OCI-LY1 (cell line): Measurements from ENCODE around the gene CEP57L1.

Experiments used
- H2AFZ ChIP-seq: fragments of 200-600 bp; sonication (generic), shearing (Covaris generic); 2 replicates; pipeline ENCODE4 v1.6.0; 2014; ENCODE audit warnings: antibody characterized with exemption, mild to moderate bottlenecking, low read length
- H3F3A ChIP-seq: fragments of 200-600 bp; sonication (generic), shearing (Covaris generic); 2 replicates; pipeline ENCODE4 v1.6.0; 2014; ENCODE audit warnings: mild to moderate bottlenecking, antibody characterized with exemption, low read length, moderate library complexity; ENCODE audit not compliant: insufficient read depth
- H3K27ac ChIP-seq: fragments of 200-600 bp; sonication (generic); 2 replicates; pipeline ENCODE4 v1.5.1; 2014; ENCODE audit warnings: low read length, mixed run types, mild to moderate bottlenecking, low read depth; ENCODE audit not compliant: poor library complexity, severe bottlenecking
- H3K27me3 ChIP-seq: fragments of 200-600 bp; sonication (generic); 2 replicates; pipeline ENCODE4 v1.6.0; 2014; ENCODE audit warnings: antibody characterized with exemption, mild to moderate bottlenecking, low read length, moderate library complexity; ENCODE audit not compliant: insufficient read depth
- H3K36me3 ChIP-seq: fragments of 200-600 bp; sonication (generic); 2 replicates; pipeline ENCODE4 v1.6.1; 2014; ENCODE audit warnings: mild to moderate bottlenecking, antibody characterized with exemption, low read length, moderate library complexity, mixed read lengths; ENCODE audit not compliant: insufficient read depth
- H3K4me1 ChIP-seq: fragments of 200-600 bp; sonication (generic); 2 replicates; pipeline ENCODE4 v1.5.1; 2014; ENCODE audit warnings: mild to moderate bottlenecking, low read length, moderate library complexity; ENCODE audit not compliant: insufficient read depth, severe bottlenecking
- H3K4me2 ChIP-seq: fragments of 200-600 bp; sonication (generic), shearing (Covaris generic); 2 replicates; pipeline ENCODE4 v1.6.1; 2014; ENCODE audit warnings: low read length
- H3K4me3 ChIP-seq: fragments of 200-600 bp; sonication (generic); 2 replicates; pipeline ENCODE4 v1.5.1; 2014; ENCODE audit warnings: low read length, low read depth, mild to moderate bottlenecking, mixed read lengths; ENCODE audit not compliant: poor library complexity, severe bottlenecking
- H3K79me2 ChIP-seq: fragments of 200-600 bp; shearing (Covaris generic); 2 replicates; pipeline ENCODE4 v1.6.1; 2016; ENCODE audit warnings: mixed run types, low read length, mixed read lengths; ENCODE audit not compliant: insufficient read depth
- H3K9ac ChIP-seq: fragments of 200-600 bp; sonication (generic), shearing (Covaris generic); 2 replicates; pipeline ENCODE4 v1.6.1; 2014; ENCODE audit warnings: mild to moderate bottlenecking, low read length, mixed read lengths
- H3K9me2 ChIP-seq: fragments of 200-600 bp; sonication (generic), shearing (Covaris generic); 2 replicates; pipeline ENCODE4 v1.6.1; 2014; ENCODE audit warnings: low read depth, mild to moderate bottlenecking, low read length, mixed read lengths
- H3K9me3 ChIP-seq: fragments of 200-600 bp; shearing (Covaris generic); 2 replicates; pipeline ENCODE4 v1.6.1; 2014; ENCODE audit warnings: low read length, mixed read lengths
- H4K20me1 ChIP-seq: fragments of 200-600 bp; sonication (generic), shearing (Covaris generic); 2 replicates; pipeline ENCODE4 v1.6.0; 2016; ENCODE audit warnings: mild to moderate bottlenecking, low read length; ENCODE audit not compliant: insufficient read depth
- EZH2 ChIP-seq: fragments of 200-600 bp; sonication (generic), shearing (Covaris generic); IDR thresholded peaks from 2 replicates; pipeline ENCODE4 v1.8.0; 2017; ENCODE audit warnings: borderline replicate concordance, mixed run types, mild to moderate bottlenecking, antibody characterized with exemption, low read length, moderate library complexity, mixed read lengths
- TF ChIP-seq, protein P1 (sequence below): fragments of 200-600 bp; sonication (generic), shearing (Covaris generic); IDR thresholded peaks from 2 replicates; pipeline ENCODE4 v1.5.1; 2017; ENCODE audit warnings: mild to moderate bottlenecking, antibody characterized with exemption, low read length, moderate library complexity, mixed read lengths

CEP57L1 gene

DNA sequence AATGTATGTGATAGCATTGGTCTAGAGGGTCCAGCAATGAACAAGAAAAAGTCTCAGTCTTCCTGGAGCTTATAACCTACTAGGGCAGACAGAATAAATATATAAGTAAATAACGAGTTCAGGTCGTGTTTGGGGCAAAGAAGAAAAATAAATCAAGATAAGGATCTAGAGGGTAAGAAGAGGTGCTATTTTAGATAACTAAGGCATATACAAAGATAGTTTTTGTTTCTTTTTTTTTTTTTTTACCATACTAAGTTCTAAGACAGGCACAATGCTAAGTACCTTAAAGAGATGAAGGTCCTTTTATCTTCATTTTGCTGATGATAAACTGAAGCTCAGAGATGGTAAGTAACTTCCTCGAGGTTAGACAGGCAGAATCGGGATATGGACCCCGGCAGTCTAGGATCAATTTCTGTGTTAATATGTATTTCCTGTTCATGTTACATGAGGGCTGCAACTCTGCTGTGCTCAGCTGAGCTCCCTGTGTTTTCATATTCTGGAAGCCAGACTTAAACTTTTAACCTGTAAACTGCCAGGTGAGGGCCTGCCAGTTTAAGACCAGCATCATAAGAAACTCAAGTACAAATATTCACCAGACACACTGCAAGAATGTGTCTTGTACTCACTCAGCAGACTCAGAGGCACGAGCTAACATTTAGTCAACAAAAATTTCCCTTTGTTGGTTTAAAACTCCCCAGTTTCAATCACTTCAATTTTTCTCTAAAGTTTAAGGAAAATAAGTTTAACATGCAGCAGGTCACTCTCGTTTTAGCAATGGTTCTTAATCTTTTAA is 24.0 kb upstream of the CEP57L1 start:
- no peaks in the 10 kb centered on the region for H3F3A ChIP-seq
- H2AFZ ChIP-seq: no peak overlapping the region
- H3K27me3 ChIP-seq: no peaks in the 10 kb centered on the region
- H3K9ac ChIP-seq: no peak overlapping the region
- no peak overlapping the region for H3K4me2 ChIP-seq
- H3K27ac ChIP-seq: no peak overlapping the region
- no peaks in the 10 kb centered on the region for H3K79me2 ChIP-seq
- H3K9me3 ChIP-seq: no peaks in the 10 kb centered on the region
- no peaks in the 10 kb centered on the region for H3K9me2 ChIP-seq
- H3K36me3 ChIP-seq: no peaks in the 10 kb centered on the region
- H4K20me1 ChIP-seq: no peaks in the 10 kb centered on the region
- no peak overlapping the region for H3K4me3 ChIP-seq
- H3K4me1 ChIP-seq: no peaks in the 10 kb centered on the region
- TF ChIP-seq EZH2: no peak
- TF ChIP-seq, protein P1, sequence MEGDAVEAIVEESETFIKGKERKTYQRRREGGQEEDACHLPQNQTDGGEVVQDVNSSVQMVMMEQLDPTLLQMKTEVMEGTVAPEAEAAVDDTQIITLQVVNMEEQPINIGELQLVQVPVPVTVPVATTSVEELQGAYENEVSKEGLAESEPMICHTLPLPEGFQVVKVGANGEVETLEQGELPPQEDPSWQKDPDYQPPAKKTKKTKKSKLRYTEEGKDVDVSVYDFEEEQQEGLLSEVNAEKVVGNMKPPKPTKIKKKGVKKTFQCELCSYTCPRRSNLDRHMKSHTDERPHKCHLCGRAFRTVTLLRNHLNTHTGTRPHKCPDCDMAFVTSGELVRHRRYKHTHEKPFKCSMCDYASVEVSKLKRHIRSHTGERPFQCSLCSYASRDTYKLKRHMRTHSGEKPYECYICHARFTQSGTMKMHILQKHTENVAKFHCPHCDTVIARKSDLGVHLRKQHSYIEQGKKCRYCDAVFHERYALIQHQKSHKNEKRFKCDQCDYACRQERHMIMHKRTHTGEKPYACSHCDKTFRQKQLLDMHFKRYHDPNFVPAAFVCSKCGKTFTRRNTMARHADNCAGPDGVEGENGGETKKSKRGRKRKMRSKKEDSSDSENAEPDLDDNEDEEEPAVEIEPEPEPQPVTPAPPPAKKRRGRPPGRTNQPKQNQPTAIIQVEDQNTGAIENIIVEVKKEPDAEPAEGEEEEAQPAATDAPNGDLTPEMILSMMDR: no peak

DNA sequence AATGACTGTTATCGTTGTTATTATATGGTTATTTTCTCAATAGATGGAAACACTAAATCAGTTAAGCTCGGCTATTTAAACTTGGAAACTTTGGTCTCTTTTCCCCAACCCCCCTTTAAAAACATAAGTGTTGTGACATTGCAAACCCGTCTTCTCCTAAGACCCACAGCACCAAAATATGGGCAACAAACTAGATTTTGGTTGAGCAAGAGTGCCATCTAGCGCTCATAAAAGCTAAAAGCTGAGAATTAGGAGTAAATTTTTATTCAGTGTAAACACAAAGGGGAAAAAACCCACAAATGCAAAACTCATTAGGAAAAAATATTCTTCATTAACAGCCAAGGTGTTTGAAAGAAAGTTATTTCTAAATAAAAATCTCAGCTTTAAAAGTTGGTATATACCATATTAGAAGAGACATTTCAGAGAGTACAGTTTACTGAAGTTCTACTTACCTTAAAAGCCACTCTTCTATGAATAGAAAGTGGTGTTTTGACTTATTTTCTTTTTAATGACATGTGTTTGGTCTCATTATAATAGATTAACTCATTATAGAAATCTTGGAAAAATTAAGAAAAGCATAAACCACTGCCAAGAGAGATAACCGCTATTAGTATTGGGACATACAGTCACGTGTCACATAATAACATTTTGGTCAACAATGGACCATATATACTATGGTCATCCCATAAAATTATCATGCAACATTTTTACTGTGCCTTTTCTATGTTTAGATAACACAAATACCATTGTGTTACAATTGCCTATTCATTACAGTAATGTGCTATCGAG is 21.8 kb upstream of the CEP57L1 start:
- no peak overlapping the region for H3K27ac ChIP-seq
- no peak overlapping the region for H2AFZ ChIP-seq
- H3K4me1 ChIP-seq: no peaks in the 10 kb centered on the region
- no peaks in the 10 kb centered on the region for H3K9me3 ChIP-seq
- no peak overlapping the region for H3K4me3 ChIP-seq
- H3K9me2 ChIP-seq: no peaks in the 10 kb centered on the region
- no peaks in the 10 kb centered on the region for H3K27me3 ChIP-seq
- H3K4me2 ChIP-seq: no peak overlapping the region
- H3K79me2 ChIP-seq: no peaks in the 10 kb centered on the region
- H3F3A ChIP-seq: no peaks in the 10 kb centered on the region
- no peak overlapping the region for H3K9ac ChIP-seq
- H3K36me3 ChIP-seq: no peaks in the 10 kb centered on the region
- no peaks in the 10 kb centered on the region for H4K20me1 ChIP-seq
- TF ChIP-seq, protein P1: peak; percentile 64; the same call in 1 of the 2 replicates
- TF ChIP-seq EZH2: no peak

GRCh38 chr6:109074133-109074415 is 21.2 kb upstream of the CEP57L1 start:
- TF ChIP-seq, protein P1: no peak
- no peak for TF ChIP-seq EZH2
- Histone ChIP-seq H3K79me2 (no peaks in the 10 kb centered on the region), H3K4me3 (no peak overlapping the region), H3K9me3 (no peaks in the 10 kb centered on the region), H4K20me1 (no peaks in the 10 kb centered on the region), H3K27me3 (no peaks in the 10 kb centered on the region), H3K4me2 (no peak overlapping the region), H3F3A (no peaks in the 10 kb centered on the region), H3K9me2 (no peaks in the 10 kb centered on the region), H3K27ac (no peak overlapping the region), H3K36me3 (no peaks in the 10 kb centered on the region), H3K9ac (no peak overlapping the region), H2AFZ (no peak overlapping the region), H3K4me1 (no peaks in the 10 kb centered on the region)
